Lower leg skin (tissue), 3 donors: Measurements from ENCODE around the gene OGG1.

Experiments used
- CTCF ChIP-seq, 3 donors: fragments of 450-650 bp; IDR thresholded peaks; one replicate each; pipeline ENCODE4 v1.5.1; 2016; ENCODE audit warnings: antibody characterized with exemption in 3 of 3, mild to moderate bottlenecking in 3 of 3, moderate library complexity in 2 of 3
- POLR2A ChIP-seq, 2 donors: fragments of 450-650 bp; IDR thresholded peaks; one replicate each; pipeline ENCODE4 v1.6.1; 2016 to 2017; ENCODE audit warnings: antibody characterized with exemption in 2 of 2, mild to moderate bottlenecking in 1 of 2, moderate library complexity in 1 of 2

- TF ChIP-seq CTCF (IDR thresholded peaks at IDR 0.05) (no peak), POLR2A (IDR thresholded peaks at IDR 0.05) (no peak)
Observed at GRCh38 chr3:9703240-9703639, 46.5 kb upstream of the OGG1 start.
